Measurements from ENCODE around the gene ADGRD1. TPM values are rescaled to one million over a fixed set of nuclear protein-coding genes. Genes with fewer than 3 reads are reported as not detected.
A peak's percentile ranks its signal among the peaks of the same experiment; 100 is the strongest.
"Not testable (repeated sequence)": the region's sequence is repeated elsewhere in the genome, so short reads cannot be mapped to it uniquely, and the experiment has no call there.

The ADGRD1 gene
- 35.8 TPM for total RNA-seq

- H3K4me1 ChIP-seq = peaks cover 29% of the 10 kb centered on the region
Observed at GRCh38 chr12:130953771-130954543, at the start of gene ADGRD1. ADGRD1 (plus strand) TSS chr12:130953907; CDS start chr12:130954466, 559 bp downstream.

GRCh38 chr12:130904064-130904463 is 49.6 kb upstream of the ADGRD1 start:
- no peaks in the 10 kb centered on the region for H3K27me3 ChIP-seq

More at GRCh38 chr12:130953771-130954543, at the start of gene ADGRD1:
- H3K27me3 ChIP-seq = no peaks in the 10 kb centered on the region
- no peaks in the 10 kb centered on the region for H3K9me3 ChIP-seq
- DNase-seq (ENCODE audit: extremely low spot score in 2 of 2) = no peak
- H3K36me3 ChIP-seq = no peaks in the 10 kb centered on the region
- H3K4me3 ChIP-seq = peak within 1 kb of the TSS; percentile 48 to 51
- TF ChIP-seq POLR2AphosphoS5 (IDR thresholded peaks at IDR 0.05; ENCODE audit: insufficient read depth in 1 of 2, low read depth in 1 of 2) (peak; percentile 44 to 85), CTCF (IDR thresholded peaks at IDR 0.05) (no peak), POLR2A (IDR thresholded peaks at IDR 0.05) (peak in 1 of 2 donors; percentile 77)
- peak within 1 kb of the TSS; percentile 75 for H3K27ac ChIP-seq
- intact Hi-C loops (cut with DNase I) = no loop called here

GRCh38 chr12:130904936-130905455 is 48.7 kb upstream of the ADGRD1 start:
- H3K4me1 ChIP-seq; H3K27me3 ChIP-seq; H3K9me3 ChIP-seq; DNase-seq (ENCODE audit: extremely low spot score in 2 of 2); intact Hi-C loops (cut with DNase I); H3K36me3 ChIP-seq; H3K27ac ChIP-seq; H3K4me3 ChIP-seq: not testable (repeated sequence)

More at GRCh38 chr12:130904064-130904463, 49.6 kb upstream of the ADGRD1 start:
- H3K9me3 ChIP-seq = no peaks in the 10 kb centered on the region
- H3K4me1 ChIP-seq = no peaks in the 10 kb centered on the region
- H3K36me3 ChIP-seq = no peaks in the 10 kb centered on the region
- no peak overlapping the region for H3K27ac ChIP-seq
- intact Hi-C loops (cut with DNase I) = no loop called here
- no peak overlapping the region for H3K4me3 ChIP-seq
- DNase-seq (ENCODE audit: extremely low spot score in 2 of 2) = no peak
- TF ChIP-seq POLR2AphosphoS5 (IDR thresholded peaks at IDR 0.05; ENCODE audit: insufficient read depth in 1 of 2, low read depth in 1 of 2) (no peak), CTCF (IDR thresholded peaks at IDR 0.05) (no peak), POLR2A (IDR thresholded peaks at IDR 0.05) (no peak)

- Histone ChIP-seq H3K27ac (no peak overlapping the region), H3K27me3 (no peaks in the 10 kb centered on the region), H3K4me3 (no peak overlapping the region), H3K9me3 (no peaks in the 10 kb centered on the region), H3K36me3 (no peaks in the 10 kb centered on the region), H3K4me1 (no peaks in the 10 kb centered on the region)
- TF ChIP-seq POLR2A (IDR thresholded peaks at IDR 0.05) (no peak), CTCF (IDR thresholded peaks at IDR 0.05) (no peak), POLR2AphosphoS5 (IDR thresholded peaks at IDR 0.05; ENCODE audit: insufficient read depth in 1 of 2, low read depth in 1 of 2) (no peak)
- peak in 1 of 2 donors; percentile 11 for DNase-seq (ENCODE audit: extremely low spot score in 2 of 2)
- intact Hi-C loops (cut with DNase I) = no loop called here
Observed at GRCh38 chr12:130909111-130909510, 44.6 kb upstream of the ADGRD1 start.

- intact Hi-C loops (cut with DNase I) = no loop called here
Observed at GRCh38 chr12:130911193-130911592, 42.5 kb upstream of the ADGRD1 start.

More at GRCh38 chr12:130911193-130911592, 42.5 kb upstream of the ADGRD1 start:
- Histone ChIP-seq H3K9me3 (no peaks in the 10 kb centered on the region), H3K4me1 (peaks cover 4% of the 10 kb centered on the region), H3K4me3 (no peak overlapping the region), H3K36me3 (no peaks in the 10 kb centered on the region), H3K27me3 (no peaks in the 10 kb centered on the region), H3K27ac (no peak overlapping the region)
- no peak for DNase-seq (ENCODE audit: extremely low spot score in 2 of 2)
- TF ChIP-seq CTCF (IDR thresholded peaks at IDR 0.05) = no peak

All from vagina (tissue), 2 donors.